GM19395 (cell line): ENCODE data around the gene GABRB2.
"Not testable (repeated sequence)": the region's sequence is repeated elsewhere in the genome, so short reads cannot be mapped to it uniquely, and the experiment has no call there.

Experiments
- ATAC-seq: cut with Tn5 transposase; IDR thresholded peaks from one replicate; pipeline ENCODE4 v1.9.1; 2021; ENCODE audit warnings: mild to moderate bottlenecking, moderate library complexity; ENCODE audit not compliant: unreplicated experiment

GABRB2 gene

GRCh38 chr5:161546470-161547301, at the start of gene GABRB2:
Gene GABRB2, minus strand, starts transcription at chr5:161546725. Its CDS starts 82 bp downstream, at chr5:161546643.
- peak; percentile 79 for ATAC-seq

GRCh38 chr5:161585798-161586197, 39.3 kb upstream of the GABRB2 start:
- no peak for ATAC-seq

GRCh38 chr5:161580621-161581020, 34.1 kb upstream of the GABRB2 start:
- no peak for ATAC-seq

GRCh38 chr5:161572914-161573313, 26.4 kb upstream of the GABRB2 start:
- no peak for ATAC-seq

GRCh38 chr5:161566081-161566480, 19.6 kb upstream of the GABRB2 start:
- no peak for ATAC-seq

- no peak for ATAC-seq
These were observed 15.9 kb upstream of the GABRB2 start for GRCh38 chr5:161562446-161562845.

- no peak for ATAC-seq
These were observed 2.6 kb upstream of the GABRB2 start for GRCh38 chr5:161549106-161549505.

GRCh38 chr5:161548487-161549094, 2.1 kb upstream of the GABRB2 start:
- ATAC-seq: no peak

GRCh38 chr5:161547738-161548486, 1.4 kb upstream of the GABRB2 start:
- no peak for ATAC-seq

- no peak for ATAC-seq
These were observed 847 bp upstream of the GABRB2 start for GRCh38 chr5:161547406-161547737.

GRCh38 chr5:161546095-161546469, 443 bp downstream of the GABRB2 start:
- ATAC-seq: peak; percentile 7

GRCh38 chr5:161545344-161546094, 1.0 kb downstream of the GABRB2 start:
- no peak for ATAC-seq

- ATAC-seq: peak; percentile 53
These were observed 2.2 kb downstream of the GABRB2 start for GRCh38 chr5:161544350-161544765.

GRCh38 chr5:161539016-161539415, 7.5 kb downstream of the GABRB2 start:
- no peak for ATAC-seq

- ATAC-seq: no peak
These were observed 10.8 kb downstream of the GABRB2 start for GRCh38 chr5:161535762-161536161.

- no peak for ATAC-seq
These were observed 15.8 kb downstream of the GABRB2 start for GRCh38 chr5:161530700-161531099.

- no peak for ATAC-seq
These were observed 32.6 kb downstream of the GABRB2 start for GRCh38 chr5:161513942-161514341.

GRCh38 chr5:161507591-161507990, 38.9 kb downstream of the GABRB2 start:
- no peak for ATAC-seq

- not testable (repeated sequence) for ATAC-seq
These were observed 41.4 kb downstream of the GABRB2 start for GRCh38 chr5:161505160-161505559.

GRCh38 chr5:161498531-161498930, 48.0 kb downstream of the GABRB2 start:
- no peak for ATAC-seq

GRCh38 chr5:161483721-161484120, 62.8 kb downstream of the GABRB2 start:
- ATAC-seq: no peak
